Measurements from ENCODE around the gene BRPF3.

Gene BRPF3

DNA sequence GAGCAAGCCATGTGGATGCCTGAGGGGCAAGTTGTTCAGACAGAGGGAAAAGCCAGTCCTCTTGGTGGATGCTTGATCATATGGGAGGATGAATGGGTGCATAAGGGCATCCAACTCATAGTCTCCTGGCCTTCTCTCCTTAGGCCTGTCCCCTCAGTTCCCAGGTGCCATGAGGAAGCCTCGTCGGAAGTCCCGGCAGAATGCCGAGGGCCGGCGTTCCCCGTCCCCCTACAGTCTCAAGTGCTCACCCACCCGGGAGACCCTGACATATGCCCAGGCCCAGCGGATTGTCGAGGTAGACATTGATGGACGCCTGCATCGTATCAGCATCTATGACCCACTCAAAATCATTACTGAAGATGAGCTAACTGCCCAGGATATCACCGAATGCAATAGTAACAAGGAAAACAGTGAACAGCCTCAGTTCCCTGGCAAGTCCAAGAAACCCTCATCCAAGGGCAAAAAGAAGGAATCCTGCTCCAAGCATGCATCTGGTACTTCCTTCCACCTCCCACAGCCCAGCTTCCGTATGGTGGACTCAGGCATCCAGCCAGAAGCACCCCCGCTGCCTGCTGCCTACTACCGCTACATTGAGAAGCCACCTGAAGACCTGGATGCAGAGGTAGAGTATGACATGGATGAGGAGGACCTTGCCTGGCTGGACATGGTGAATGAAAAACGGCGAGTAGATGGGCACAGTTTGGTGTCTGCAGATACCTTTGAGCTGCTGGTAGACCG is 3.8 kb downstream of the BRPF3 start:
- no peak overlapping the region for H3K4me3 ChIP-seq (ENCODE audit: low read length)
- TF ChIP-seq, protein P1, sequence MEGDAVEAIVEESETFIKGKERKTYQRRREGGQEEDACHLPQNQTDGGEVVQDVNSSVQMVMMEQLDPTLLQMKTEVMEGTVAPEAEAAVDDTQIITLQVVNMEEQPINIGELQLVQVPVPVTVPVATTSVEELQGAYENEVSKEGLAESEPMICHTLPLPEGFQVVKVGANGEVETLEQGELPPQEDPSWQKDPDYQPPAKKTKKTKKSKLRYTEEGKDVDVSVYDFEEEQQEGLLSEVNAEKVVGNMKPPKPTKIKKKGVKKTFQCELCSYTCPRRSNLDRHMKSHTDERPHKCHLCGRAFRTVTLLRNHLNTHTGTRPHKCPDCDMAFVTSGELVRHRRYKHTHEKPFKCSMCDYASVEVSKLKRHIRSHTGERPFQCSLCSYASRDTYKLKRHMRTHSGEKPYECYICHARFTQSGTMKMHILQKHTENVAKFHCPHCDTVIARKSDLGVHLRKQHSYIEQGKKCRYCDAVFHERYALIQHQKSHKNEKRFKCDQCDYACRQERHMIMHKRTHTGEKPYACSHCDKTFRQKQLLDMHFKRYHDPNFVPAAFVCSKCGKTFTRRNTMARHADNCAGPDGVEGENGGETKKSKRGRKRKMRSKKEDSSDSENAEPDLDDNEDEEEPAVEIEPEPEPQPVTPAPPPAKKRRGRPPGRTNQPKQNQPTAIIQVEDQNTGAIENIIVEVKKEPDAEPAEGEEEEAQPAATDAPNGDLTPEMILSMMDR (conservative IDR thresholded peaks at IDR 0.05; ENCODE audit: low read depth, low read length): no peak
- no peak for DNase-seq (ENCODE audit: low read depth)

DNA sequence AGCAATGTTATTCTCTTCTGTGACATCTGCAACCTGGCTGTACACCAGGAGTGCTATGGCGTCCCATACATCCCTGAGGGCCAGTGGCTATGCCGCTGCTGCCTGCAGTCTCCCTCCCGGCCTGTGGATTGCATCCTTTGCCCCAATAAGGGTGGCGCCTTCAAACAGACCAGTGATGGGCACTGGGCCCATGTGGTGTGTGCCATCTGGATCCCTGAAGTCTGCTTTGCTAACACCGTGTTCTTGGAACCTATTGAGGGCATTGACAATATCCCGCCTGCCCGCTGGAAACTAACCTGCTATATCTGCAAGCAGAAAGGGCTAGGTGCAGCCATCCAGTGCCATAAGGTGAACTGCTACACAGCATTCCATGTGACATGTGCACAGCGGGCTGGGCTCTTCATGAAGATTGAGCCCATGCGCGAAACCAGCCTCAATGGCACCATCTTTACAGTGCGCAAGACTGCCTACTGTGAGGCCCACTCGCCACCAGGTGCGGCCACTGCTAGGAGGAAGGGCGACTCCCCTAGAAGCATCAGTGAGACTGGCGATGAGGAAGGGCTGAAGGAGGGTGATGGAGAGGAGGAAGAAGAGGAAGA is 4.6 kb downstream of the BRPF3 start:
- no peak for DNase-seq (ENCODE audit: low read depth)
- TF ChIP-seq, protein P1 (conservative IDR thresholded peaks at IDR 0.05; ENCODE audit: low read depth, low read length): no peak
- H3K4me3 ChIP-seq (ENCODE audit: low read length): no peak overlapping the region

DNA sequence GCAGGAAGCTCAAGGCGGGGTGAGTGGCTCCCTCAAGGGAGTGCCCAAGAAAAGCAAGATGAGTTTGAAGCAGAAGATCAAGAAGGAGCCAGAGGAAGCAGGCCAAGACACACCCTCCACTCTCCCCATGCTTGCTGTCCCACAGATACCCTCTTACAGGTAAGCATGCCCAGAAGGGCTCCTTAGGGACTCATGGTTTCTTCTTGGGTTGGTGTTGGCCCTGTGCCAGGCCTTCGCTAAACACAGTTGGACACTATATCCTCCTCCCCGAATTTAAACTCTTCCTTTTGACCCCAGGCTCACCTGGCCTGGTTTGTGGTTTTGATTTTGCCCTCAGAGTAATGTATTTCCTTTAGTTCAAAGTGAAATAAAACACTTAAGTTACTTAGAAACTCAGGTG is 5.1 kb downstream of the BRPF3 start:
- TF ChIP-seq, protein P1 (conservative IDR thresholded peaks at IDR 0.05; ENCODE audit: low read depth, low read length): no peak
- no peak for DNase-seq (ENCODE audit: low read depth)
- H3K4me3 ChIP-seq (ENCODE audit: low read length): no peak overlapping the region

DNA sequence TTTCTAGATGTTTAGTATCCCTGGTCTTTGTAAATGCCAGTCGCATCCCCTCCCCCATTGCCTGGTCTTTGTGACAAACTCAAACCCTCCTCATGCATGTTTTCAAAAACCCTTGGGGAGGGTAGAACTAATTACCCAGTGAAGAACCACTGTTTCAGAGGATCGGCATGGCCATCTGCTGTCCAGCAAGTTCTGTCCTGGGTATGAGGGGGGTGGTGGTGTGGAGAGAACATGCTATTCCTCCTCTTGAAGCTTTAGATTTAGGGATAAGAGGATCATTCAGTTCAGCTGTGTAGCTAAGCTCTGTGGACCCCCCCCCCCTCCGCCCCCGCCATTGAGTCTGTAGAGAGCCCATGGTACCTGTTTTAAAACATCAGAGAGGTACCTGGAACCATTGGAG is 5.6 kb downstream of the BRPF3 start:
- H3K4me3 ChIP-seq (ENCODE audit: low read length): no peak overlapping the region
- DNase-seq (ENCODE audit: low read depth): no peak
- TF ChIP-seq, protein P1 (conservative IDR thresholded peaks at IDR 0.05; ENCODE audit: low read depth, low read length): no peak

DNA sequence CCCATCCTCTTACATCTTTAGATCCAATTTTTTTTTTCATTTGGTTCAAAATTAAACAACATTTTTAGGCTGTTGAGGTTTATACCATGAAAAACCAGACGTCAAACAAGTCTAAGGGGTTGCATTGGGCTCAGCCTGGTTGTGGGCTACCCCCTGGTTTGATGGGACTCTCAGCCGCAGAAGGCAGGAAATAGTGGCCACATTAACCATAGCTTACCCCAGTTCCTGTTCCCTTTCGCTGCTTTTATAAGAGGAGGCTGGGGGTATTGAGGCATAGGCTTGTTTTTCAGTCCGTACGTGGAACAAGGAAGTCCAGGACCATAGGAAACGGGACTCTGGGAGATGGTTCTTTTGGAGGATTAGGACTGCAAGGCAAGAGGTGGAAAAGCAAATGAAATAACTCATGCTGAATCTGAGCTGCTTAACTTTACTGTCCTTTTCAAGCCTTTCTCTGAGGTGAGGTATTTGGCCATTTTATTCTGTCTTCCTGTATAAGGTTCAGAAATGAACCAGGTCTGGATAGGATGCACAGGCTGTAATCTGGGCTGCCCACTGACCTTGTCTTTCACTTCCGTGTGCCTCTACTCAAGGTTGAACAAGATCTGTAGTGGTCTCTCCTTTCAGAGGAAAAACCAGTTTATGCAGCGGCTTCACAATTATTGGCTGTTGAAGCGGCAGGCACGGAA is 7.7 kb downstream of the BRPF3 start:
- no peak overlapping the region for H3K4me3 ChIP-seq (ENCODE audit: low read length)
- TF ChIP-seq, protein P1 (conservative IDR thresholded peaks at IDR 0.05; ENCODE audit: low read depth, low read length): no peak
- no peak for DNase-seq (ENCODE audit: low read depth)

DNA sequence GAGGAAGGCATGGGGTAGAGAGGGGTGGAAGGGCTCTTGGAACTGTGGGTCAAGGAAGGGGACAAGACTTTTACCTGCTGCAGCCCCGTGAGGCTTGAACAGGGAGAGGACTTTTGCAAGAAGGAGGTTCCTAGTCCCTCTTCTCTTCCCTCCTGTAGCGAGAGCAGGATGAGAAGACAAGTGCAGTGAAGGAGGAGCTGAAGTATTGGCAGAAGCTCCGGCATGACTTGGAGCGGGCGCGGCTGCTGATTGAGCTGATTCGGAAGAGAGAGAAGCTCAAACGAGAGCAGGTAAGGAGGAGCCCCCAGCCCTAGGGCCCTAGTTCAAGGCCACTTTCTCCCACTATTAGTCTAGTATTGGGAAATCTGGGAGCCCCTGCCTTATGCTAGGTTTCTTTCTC is 10.6 kb downstream of the BRPF3 start:
- TF ChIP-seq, protein P1 (conservative IDR thresholded peaks at IDR 0.05; ENCODE audit: low read depth, low read length): no peak
- no peak overlapping the region for H3K4me3 ChIP-seq (ENCODE audit: low read length)
- no peak for DNase-seq (ENCODE audit: low read depth)
